ENCODE measurements around the gene TAC3. TPM values are rescaled to one million over a fixed set of nuclear protein-coding genes. Genes with fewer than 3 reads are reported as not detected.

The TAC3 gene
- total RNA-seq, 1 experiment from 2014 or later = not detected

DNA sequence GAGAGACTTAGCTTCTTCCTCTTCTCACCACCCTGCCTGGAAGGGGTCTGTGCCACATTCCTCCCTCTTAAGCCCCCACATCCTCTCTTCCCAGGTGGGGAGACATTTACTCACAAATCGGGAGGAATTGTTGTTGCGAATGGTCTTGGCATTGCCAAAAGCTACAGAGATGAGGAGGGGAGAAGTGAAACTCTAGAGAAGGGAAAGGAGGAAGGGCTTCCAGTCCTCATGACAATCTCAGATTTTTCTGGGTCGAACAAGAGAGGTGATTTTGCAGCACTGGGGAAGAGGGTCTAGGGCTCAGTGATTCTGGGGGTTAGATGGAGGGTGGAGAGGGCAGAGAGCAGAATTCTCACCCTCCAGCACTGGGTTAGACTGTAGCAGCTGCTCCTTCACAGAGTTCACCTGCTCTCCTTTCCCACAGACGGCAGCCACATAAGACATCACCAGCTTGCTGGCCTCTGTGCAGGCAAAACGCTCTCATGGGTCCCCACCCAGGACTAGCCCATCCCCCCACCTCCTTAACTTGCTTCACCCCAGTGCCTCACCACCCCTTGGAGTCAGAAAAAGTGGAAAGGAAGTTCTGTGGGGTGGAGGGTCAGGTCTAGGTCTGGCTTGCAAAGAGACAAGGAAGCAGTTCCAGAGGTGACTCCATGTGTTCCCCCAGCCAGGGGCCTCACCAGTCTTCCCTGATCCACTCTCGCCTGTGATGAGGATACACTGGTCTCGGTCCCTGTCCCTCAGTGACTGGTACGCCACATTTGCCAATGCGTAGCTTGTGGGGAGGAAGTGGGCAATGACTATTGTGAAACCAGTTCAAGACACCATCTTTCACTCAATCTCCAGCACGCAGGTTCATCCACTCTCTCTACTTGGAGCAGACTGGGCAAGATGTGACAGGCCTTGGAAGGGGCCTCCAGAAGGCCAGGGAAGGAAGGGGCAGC is 30.9 kb upstream of the TAC3 start:
- no peak for TF ChIP-seq CTCF (IDR thresholded peaks at IDR 0.05; ENCODE audit: unreplicated experiment)
- no peak overlapping the region for H3K4me3 Mint-ChIP-seq (ENCODE audit: unreplicated experiment)
- H3K4me1 Mint-ChIP-seq (ENCODE audit: insufficient read depth, unreplicated experiment) = no peaks in the 10 kb centered on the region
- CTCF ChIA-PET = interaction anchor here (0.5 to 6.9 kb wide), 9 partner anchors 13 to 397 kb away, joined by 3 to 82 read pairs (median 4); no protein-coding TSS in a partner anchor
- no peaks in the 10 kb centered on the region for H3K36me3 Mint-ChIP-seq (ENCODE audit: insufficient read depth, unreplicated experiment)
- intact Hi-C loops (cut with micrococcal nuclease) = no loop called here
- no peak overlapping the region for H3K27ac Mint-ChIP-seq (ENCODE audit: low read depth, unreplicated experiment)
- DNase-seq (ENCODE audit: unreplicated experiment) = no peak
- BruUV-seq (replicated peaks) = no TSS peak
- H3K27me3 Mint-ChIP-seq (ENCODE audit: insufficient read depth, unreplicated experiment) = peaks cover 28% of the 10 kb centered on the region
- POLR2A ChIA-PET = interaction anchor here (0.7 kb wide), 1 partner anchor 56 kb away, joined by 3 read pairs; no protein-coding TSS in a partner anchor
- no peaks in the 10 kb centered on the region for H3K9me3 Mint-ChIP-seq (ENCODE audit: unreplicated experiment)

GRCh38 chr12:57046086-57046791 is 29.9 kb upstream of the TAC3 start:
- CTCF ChIA-PET = interaction anchor here (6.9 kb wide), 1 partner anchor 14 kb away, joined by 82 read pairs; no protein-coding TSS in a partner anchor
- DNase-seq (ENCODE audit: unreplicated experiment) = no peak
- Mint-ChIP-seq H3K4me1 (ENCODE audit: insufficient read depth, unreplicated experiment) (no peaks in the 10 kb centered on the region), H3K9me3 (ENCODE audit: unreplicated experiment) (no peaks in the 10 kb centered on the region), H3K36me3 (ENCODE audit: insufficient read depth, unreplicated experiment) (no peaks in the 10 kb centered on the region), H3K27me3 (ENCODE audit: insufficient read depth, unreplicated experiment) (peaks cover 33% of the 10 kb centered on the region), H3K27ac (ENCODE audit: low read depth, unreplicated experiment) (no peak overlapping the region), H3K4me3 (ENCODE audit: unreplicated experiment) (no peak overlapping the region)
- TF ChIP-seq CTCF (IDR thresholded peaks at IDR 0.05; ENCODE audit: unreplicated experiment) = no peak
- intact Hi-C loops (cut with micrococcal nuclease) = no loop called here
- BruUV-seq (replicated peaks) = no TSS peak
- POLR2A ChIA-PET = interaction anchor here (0.7 kb wide), 1 partner anchor 57 kb away, joined by 3 read pairs; no protein-coding TSS in a partner anchor

GRCh38 chr12:57044889-57045288 is 28.6 kb upstream of the TAC3 start:
- intact Hi-C loops (cut with micrococcal nuclease) = no loop called here
- no peak for TF ChIP-seq CTCF (IDR thresholded peaks at IDR 0.05; ENCODE audit: unreplicated experiment)
- Mint-ChIP-seq H3K9me3 (ENCODE audit: unreplicated experiment) (no peaks in the 10 kb centered on the region), H3K4me1 (ENCODE audit: insufficient read depth, unreplicated experiment) (no peaks in the 10 kb centered on the region), H3K4me3 (ENCODE audit: unreplicated experiment) (no peak overlapping the region), H3K27ac (ENCODE audit: low read depth, unreplicated experiment) (no peak overlapping the region), H3K27me3 (ENCODE audit: insufficient read depth, unreplicated experiment) (peaks cover 46% of the 10 kb centered on the region), H3K36me3 (ENCODE audit: insufficient read depth, unreplicated experiment) (no peaks in the 10 kb centered on the region)
- POLR2A ChIA-PET = interaction anchor here (0.7 to 0.9 kb wide), 2 partner anchors 34 to 456 kb away, joined by 3 read pairs; no protein-coding TSS in a partner anchor
- CTCF ChIA-PET = interaction anchor here (1.6 kb wide), 1 partner anchor 36 kb away, joined by 5 read pairs; no protein-coding TSS in a partner anchor
- DNase-seq (ENCODE audit: unreplicated experiment) = no peak
- BruUV-seq (replicated peaks) = no TSS peak

DNA sequence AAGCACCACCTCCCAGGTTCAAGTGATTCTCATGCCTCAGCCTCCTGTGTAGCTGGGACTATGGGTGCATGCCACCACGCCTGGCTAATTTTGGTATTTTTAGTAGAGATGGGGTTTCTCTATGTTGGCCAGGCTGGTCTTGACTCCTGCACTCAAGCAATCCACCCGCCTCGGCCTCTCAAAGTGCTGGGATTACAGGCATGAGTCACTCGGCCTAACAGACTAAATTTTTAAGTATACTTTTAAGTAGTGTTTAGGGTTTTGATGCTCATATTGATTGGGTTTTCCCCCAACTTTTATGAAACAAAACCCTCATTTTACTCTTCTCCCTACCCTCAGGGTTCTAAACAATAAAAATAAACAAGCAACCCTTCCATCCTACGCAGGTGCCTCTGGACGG is 28.1 kb upstream of the TAC3 start:
- H3K9me3 Mint-ChIP-seq (ENCODE audit: unreplicated experiment) = no peaks in the 10 kb centered on the region
- no peaks in the 10 kb centered on the region for H3K36me3 Mint-ChIP-seq (ENCODE audit: insufficient read depth, unreplicated experiment)
- intact Hi-C loops (cut with micrococcal nuclease) = no loop called here
- BruUV-seq (replicated peaks) = no TSS peak
- peaks cover 50% of the 10 kb centered on the region for H3K27me3 Mint-ChIP-seq (ENCODE audit: insufficient read depth, unreplicated experiment)
- ChIA-PET POLR2A (interaction anchor here (0.7 to 0.9 kb wide), 2 partner anchors 33 to 456 kb away, joined by 3 read pairs; no protein-coding TSS in a partner anchor), CTCF (interaction anchor here (1.6 kb wide), 1 partner anchor 36 kb away, joined by 5 read pairs; no protein-coding TSS in a partner anchor)
- H3K4me3 Mint-ChIP-seq (ENCODE audit: unreplicated experiment) = no peak overlapping the region
- TF ChIP-seq CTCF (IDR thresholded peaks at IDR 0.05; ENCODE audit: unreplicated experiment) = no peak
- DNase-seq (ENCODE audit: unreplicated experiment) = no peak
- no peaks in the 10 kb centered on the region for H3K4me1 Mint-ChIP-seq (ENCODE audit: insufficient read depth, unreplicated experiment)
- H3K27ac Mint-ChIP-seq (ENCODE audit: low read depth, unreplicated experiment) = no peak overlapping the region

Data from MCF 10A (cell line).